Measurements from ENCODE around the gene AXL.

- no peak for TF ChIP-seq POLR2AphosphoS5 (IDR thresholded peaks at IDR 0.05; ENCODE audit: low read depth, low read length)
- no peak for TF ChIP-seq TAF1 (IDR thresholded peaks at IDR 0.05; ENCODE audit: borderline replicate concordance, insufficient read depth, low read length)
Observed at GRCh38 chr19:41304706-41305483, 85.9 kb downstream of the AXL start.
